SKM-1 treated with dmso at 0.1 percent for 144 hours (cell line): ENCODE results near the gene NPAT.
A peak's percentile ranks its signal among the peaks of the same experiment; 100 is the strongest.
"Not testable (repeated sequence)": the region's sequence is repeated elsewhere in the genome, so short reads cannot be mapped to it uniquely, and the experiment has no call there.

Experiments
- DNase-seq: peaks from one replicate; lab custom pipeline; 2025; ENCODE audit not compliant: unreplicated experiment; lab: John Stamatoyannopoulos, UW

Gene NPAT

DNA sequence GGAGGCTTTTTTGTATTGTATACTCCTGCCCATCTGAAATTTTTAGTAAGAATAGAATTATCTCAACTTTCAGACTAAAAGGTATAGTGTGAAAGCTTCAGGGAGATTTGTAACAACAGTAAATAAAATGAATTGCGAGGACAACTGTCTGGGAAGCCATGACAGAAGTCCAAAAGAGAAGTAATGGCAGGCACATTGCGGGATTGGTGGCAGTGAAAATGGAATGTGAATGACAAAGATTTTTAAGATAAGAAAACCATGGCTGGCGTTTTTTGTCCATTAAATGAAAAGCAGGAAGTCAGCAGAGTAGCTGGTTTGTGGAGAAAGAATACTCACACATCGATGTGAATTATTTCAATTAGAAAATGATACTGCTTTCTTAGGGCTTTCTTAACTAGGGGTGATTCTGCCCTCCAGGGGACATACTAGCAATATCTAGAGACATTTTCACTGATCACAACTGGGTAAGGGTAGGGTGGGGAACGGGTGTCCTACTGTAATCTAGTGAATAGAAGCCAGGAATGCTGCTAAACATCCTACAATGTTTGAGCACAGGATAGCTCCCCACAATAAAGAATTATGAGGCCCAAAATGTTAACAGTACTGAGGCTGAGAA is 1.6 kb downstream of the NPAT start:
- no peak for DNase-seq

DNA sequence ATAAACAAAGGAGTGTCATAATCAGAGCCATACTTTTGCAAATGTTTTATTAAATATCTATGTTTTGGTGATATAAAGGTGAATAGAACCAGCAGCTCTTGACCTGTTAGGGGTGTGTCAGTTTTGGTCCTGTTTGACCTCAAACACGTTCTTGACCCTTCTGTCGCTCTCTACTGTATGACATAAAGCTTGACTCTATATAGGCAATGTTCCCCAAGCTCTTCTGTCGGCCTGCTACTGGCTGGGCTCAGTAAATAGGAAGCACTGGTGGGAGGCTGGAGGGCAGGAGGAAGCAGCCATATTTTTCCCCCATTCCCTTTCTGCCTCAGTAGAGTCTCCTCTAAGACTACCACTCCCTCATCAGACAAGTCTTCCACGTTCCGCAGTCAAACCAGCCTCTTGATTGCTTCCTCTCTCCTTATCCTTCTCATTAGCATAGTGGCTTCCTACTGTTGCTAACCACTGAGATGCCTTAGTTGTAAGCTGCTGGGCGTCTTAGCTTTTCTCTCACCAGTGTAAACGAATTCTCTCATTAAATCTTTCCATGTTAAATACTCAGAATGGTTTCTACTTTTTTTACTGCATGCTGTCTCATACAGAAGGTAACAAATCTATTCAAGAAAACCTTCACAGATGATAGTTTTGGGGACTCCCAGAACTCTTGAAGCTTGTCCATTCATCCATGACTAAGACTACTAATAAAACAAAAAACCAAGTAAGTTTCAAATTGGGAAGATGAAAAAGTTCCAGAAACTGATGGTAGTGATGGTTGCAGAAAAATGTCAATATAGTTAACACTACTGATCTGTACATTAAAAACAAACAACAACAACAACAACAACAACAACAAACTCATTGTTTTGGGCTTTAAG is 3.3 kb downstream of the NPAT start:
- DNase-seq, result no peak

DNA sequence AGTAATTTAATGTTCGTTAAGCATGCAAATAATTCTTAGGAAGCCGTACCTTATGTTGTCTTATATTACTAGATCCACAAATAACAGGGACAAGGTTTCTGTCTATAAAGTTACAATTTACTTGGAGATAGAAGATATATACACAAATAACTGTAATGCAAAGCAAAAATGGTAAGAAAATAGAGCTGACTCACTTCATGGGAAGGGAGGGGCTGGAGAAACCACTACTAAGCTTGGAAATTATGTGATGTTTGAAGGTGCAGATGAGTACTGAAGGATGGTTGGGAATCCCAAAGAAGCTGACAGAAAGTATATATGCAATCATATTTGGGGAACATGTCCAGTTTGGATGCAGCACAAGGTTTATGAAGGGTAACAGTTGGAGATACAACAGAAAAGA is 4.0 kb downstream of the NPAT start:
- DNase-seq, result no peak

DNA sequence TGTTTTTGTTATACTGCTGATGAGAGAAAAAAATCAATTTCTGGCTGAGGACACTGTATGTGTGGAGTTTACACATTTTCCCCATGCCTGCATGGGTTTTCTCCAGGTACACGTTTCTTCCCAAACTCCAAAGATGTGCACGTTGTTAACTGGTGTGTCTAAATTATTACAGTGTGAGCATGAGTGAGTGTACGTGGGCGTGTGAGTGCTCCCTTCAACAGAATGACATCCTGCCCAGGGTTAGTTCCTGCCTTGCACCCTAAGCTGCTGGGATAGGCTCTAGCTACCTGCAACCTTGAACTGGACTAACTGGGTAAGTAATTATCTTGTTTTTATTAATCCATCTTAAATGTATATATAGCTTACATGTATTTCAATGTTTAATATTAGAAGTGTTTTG is 5.5 kb downstream of the NPAT start:
- no peak for DNase-seq

DNA sequence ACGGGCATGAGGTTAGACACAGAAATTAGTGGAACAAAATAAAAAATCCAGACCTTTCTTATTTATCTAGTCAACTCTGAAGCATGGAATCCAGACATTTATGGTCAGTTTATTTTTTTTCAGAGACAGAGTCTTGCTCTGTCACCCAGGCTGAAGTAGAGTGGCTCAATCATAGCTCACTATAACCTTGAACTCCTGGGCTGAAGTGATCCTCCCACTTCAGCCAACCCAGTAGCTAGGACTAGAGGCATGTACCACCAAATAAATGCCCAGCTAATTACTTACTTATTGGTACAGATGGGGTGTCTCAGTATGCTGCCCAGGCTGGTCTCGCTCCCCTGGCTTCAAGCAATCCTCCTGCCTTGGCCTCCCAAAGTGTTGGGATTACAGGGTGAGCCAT is 8.7 kb downstream of the NPAT start:
- no peak for DNase-seq

DNA sequence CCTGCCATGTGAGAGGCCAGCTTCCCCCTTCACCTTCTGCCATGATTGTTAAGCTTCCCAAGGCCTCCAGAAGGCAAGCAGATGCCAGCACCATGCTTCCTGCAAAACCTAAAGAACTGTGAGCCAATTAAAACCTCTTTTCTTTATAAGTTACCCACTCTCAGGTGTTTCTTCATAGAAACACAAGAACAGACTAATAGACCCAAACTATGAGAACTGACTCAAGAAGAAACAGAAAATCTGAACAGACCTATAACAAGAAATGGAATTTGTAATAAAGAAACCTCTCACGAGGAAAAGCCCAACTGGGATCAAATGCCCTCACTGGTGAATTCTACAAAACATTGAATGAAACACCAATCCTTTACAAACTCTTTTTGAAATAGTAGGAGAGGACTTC is 12.0 kb downstream of the NPAT start:
- DNase-seq, result no peak

DNA sequence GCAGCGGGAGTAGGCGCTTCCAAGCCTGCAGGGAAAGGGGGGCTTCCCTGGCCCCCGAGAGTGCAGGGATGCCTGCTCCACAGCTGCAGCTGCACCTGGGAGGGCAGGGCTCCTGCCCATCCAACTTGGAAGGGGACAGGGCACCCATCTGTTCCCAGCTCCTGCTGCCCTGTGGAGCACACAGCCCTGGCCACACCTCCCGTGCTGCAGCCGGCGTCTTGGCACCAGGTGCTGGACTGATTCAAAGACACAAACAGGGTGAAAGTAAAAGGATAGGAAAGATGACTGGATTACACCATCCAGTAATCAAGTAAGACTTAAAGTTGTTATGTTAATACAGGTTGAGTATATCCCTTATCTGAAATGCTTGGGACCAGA is 14.8 kb downstream of the NPAT start:
- no peak for DNase-seq

DNA sequence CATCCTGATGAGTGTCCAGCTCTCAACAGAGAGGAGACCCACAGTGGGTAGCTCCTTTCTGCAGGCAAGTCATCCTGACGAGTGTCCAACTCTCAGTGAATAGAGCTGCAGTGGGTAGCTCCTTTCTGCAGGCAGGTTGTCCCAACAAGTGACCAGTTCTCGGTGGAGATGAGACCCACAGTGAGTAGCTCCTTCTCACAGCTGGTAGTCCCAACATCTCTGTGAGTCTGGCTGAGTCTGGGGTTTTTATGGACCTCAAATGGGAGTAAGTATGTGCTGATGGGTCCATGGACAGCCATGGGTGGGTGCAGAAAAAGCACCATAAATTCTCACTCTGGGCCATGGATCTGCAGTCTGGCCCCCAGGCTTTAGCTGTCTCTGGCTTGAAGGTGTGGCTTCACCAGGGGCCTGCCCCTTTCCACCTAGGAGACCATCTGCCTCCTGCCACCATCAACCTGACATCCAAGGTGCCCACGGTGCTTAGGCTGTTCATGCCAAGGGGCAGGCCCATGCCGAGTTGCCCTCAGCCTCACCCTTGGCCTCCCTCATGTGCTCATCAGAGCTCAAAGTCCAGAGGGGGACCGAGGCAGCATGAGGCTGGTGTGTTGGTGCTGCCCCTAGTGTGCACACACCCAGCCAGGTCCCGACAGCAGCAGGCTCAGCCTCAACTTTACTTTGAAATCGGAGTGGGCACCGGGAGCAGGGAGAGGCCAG is 15.3 kb downstream of the NPAT start:
- no peak for DNase-seq

DNA sequence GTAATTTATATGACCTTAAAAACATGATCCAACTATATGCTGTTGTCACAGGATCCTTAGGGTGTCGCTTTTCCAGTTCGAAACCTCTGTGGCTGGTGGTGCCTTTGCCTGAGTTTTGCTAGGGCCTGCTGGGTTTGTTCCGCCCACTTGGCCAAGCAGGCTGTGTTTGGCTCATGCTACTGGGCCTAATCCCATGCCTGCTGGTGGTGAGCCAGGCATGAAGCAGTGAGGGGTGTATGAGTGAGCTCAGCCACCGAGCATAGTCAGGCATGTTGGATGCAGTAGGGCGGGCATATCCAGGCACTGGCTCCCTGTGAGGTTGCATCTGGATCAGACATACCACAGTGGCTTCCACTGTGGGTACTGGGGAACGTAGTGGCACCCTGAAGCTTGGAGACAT is 16.3 kb downstream of the NPAT start:
- no peak for DNase-seq

DNA sequence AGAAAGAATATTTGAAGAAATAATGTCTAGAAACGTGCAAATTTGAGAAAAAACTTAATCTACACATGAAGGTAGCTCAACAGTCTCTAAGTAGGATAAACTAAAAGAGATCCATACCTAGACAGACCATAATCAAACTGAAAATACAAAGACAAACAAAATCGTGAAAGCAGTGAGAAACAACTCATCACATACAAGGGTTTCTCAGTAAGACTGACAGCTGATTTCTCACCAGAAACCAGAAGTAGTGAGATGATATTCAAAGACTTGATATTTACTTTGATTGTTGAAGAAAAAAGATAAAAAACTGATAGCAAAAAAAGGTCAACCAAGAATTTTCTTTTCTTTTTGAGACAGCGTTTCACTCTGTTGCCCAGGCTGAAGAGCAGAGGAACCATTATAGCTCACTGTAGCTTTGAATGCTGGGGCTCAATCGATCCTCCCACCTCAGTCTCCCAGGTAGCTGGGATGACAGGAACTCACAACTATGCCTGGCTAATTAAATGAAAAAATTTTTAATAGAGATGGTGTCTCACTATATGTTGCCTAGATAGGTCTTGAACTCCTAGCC is 17.4 kb downstream of the NPAT start:
- no peak for DNase-seq

DNA sequence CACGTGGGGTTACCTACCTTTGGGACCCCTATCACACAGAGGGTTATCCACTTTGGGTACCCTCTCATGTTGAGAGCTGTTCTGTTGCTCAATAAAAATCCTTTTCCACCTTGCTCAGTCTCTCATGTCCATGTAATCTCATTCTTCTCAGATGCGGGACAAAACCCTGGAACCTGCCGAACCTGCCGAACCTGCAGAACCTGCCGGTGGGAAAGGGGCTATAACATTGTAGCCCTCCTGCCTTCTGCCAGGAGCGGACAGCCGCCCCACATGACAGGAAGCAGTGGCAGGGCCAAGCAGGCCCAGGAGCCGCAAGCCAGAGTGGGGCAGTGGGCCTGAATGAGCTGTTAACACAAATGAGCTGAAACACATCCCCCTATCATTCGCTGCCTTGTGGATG is 18.1 kb downstream of the NPAT start:
- no peak for DNase-seq

DNA sequence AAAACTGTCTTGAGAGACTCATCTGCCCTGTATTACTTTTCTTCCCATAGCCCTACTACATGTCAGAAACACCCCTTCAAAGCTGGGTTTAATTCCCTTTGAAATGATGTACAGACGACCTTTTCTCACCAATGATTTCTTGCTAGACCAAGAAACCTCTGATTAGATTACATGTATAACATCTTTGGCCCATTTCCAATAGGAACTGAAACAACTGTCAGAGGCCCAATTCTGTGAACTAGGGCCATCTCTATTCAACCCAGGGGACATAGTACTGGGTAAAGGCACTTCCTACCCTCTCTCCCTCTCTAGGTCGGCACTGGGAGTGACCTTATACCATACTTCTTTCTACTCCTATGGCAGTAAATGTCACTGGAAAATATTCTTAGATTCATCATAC is 19.4 kb downstream of the NPAT start:
- DNase-seq, result no peak

DNA sequence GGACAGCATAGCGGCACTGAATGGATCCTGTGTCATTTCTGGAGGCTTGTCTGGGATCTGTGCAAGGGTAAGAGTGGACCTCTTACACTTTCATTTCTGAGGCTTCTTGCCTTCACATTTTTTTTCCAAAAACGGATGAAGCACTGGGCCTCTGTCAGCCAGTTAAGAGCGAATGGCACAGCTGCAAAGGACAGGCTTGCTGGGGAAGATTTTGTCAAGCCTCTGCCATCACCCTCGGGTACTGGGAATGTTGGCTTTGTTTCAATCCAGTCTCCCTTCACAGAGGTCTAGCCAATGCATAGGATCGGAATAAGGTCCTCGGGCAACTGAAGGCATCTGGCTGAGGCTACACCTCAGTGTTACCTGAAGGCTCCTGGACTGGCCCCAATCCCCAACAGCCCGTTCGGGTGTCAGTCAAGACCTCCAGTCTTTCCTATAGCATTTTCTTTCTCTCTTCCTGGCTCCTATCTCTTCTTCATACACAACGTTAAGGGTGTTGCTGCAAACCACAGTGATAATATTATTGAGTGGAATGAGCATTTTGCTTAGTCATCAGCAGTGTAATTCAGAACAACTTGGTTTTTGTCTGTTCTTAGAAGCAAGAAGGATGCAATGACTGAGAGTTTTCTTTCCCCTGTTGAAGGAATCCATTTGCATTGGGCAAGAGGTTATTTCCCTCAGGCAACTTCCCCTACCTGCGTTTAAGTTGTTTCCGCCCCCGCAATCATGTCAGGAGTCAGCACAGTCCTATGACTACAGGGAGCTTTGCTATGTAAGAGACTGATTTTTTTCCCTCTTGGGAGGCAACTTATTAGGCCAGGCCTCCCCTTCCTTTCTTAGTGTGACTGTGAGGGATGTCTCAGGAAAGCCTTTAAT is 22.8 kb downstream of the NPAT start:
- peak; percentile 69 for DNase-seq

DNA sequence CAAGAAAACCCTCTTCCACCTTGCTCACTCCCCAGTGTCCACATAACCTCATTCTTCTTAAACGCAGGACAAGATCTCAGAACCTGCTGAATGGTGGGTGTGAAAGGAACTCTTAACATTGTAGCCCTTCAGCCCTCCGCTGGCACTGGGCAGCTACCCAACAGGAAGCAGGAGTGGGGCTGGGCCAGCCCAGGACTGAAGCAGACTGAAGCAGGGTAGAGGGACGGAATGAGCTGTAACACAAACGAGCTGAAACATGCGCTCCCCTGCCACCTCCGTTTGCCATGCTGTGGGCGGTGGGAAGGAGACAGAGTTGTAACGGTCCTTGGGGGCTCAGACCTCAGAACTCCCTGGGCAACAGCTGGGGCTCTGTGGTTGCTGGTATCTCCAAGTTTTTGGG is 23.6 kb downstream of the NPAT start:
- DNase-seq, result no peak

DNA sequence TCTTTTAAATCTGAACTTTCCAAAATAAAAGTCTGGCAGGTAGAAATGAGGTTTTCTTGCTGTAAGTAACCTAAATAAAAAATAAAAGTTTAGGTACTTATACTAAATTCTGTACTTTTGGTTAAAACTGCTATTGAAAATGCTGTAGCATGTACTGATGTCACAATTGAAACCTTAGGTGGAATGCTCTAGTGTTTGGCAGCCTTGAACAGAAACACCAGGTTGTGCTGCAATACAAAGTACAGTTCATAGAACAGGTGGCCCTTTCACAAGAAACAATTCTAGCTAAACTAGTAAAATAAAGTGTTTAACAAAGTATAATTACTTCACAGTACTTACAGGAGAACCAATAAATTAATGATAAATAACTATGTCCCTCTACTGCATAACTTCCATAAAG is 25.1 kb downstream of the NPAT start:
- DNase-seq, result no peak

DNA sequence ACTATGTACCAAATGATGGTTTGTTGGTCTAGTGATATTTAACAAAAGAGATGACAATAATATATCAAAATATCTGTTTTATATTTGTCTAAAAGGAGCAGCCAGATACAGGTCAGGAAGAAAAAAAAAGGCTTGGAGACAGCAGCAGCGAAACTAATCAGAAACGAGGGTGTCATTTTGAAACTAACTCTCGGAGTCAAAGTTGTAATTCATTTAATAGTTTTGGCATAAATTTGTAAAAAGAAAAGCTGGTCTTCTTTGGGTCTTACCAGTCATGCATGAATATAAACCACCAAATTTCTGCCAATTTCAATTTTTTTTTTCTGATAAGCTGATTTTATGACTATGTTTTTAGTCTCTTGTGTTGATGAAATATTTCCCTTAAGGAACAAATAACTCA is 25.5 kb downstream of the NPAT start:
- DNase-seq, result no peak

DNA sequence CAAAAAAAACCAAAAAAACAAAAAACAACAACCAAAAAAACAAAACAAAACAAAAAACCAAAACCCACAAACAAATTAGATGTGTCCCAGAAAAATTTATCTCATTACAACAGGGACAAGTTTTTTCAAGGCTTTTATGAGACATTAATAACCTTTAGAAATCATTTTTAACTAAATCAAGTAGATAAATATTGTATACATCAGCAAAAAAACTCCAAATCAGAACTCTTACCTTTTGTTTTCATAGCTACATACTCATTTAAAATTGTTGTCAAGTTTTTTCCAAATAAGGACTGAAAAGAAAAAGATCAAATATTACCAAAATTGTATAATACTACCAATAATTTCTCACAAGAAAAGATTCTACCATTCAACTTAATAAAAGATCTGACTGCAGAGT is 28.7 kb downstream of the NPAT start:
- DNase-seq, result no peak

DNA sequence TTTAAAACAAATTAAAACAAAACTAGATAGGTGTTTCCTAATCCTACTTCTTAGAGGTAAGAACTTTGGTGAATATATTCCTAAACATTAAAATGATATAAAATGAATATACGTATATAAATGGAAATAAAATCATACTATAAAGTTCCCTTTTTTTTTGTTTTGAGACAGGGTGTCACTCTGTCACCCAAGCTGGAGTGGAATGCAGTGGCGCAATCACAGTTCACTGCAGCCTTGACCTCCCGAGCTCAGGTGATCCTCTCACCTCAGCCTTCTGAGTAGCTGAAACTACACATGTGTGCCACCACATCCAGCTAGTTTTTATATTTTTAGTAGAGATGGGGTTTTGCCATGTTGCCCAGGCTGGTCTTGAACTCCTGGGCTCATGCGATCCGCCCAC is 44.9 kb downstream of the NPAT start:
- DNase-seq, result no peak

DNA sequence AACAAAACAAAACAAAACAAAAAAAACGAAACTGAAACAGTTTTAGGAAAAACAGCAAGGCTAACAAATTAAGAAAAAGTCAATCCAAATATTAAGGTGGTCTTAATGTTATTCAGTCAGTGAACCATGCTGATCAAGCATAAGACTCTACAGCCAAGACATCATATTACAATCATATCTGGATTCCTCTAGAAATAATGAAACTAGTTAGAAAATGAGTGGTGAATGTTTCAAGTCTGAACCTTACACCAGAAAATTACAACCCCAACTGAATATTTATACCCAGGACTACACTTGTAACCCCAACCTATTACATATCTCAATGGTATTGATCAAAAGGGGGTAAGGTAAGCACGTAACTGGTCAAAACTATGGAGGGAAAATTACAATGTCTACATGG is 52.3 kb downstream of the NPAT start:
- DNase-seq, result no peak

DNA sequence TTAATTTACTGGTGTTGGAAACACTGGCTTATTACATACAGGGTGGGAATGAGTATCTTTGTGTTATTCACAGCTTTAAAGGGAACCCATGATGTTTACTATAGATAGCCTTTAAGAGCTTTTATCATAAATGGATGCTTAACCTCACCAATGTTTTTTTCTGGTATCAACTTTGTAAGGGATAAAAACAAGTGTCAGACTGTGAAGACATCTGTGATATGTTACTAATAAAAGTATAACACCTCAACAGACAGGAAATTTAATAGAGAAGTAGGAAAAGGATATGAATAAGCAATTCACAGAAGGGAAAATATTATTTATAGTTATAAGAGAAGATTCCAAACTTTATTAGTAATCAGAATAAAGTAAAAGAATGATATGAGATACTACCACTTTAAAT is 54.8 kb downstream of the NPAT start:
- DNase-seq, result no peak

DNA sequence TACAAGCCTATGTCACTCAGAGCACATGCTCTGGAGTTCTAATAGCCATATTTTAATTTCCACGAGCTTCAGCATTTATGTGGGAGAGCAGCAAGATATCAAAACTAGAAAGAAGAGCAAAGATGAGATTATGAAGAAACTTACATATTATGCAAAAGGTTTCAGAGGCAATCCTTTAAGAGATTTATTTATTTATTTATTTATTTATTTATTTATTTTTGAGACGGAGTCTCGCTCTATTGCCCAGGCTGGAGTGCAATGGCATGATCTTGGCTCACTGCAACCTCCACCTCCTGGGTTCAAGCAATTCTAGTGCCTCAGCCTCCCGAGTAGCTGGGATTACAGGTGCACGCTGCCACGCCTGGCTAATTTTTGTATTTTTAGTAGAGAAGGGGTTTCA is 59.6 kb downstream of the NPAT start:
- not testable (repeated sequence) for DNase-seq
